ENCODE results near the gene CEACAM16. TPM values are rescaled to one million over a fixed set of nuclear protein-coding genes. Genes with fewer than 3 reads are reported as not detected.
A peak's percentile ranks its signal among the peaks of the same experiment; 100 is the strongest.

Gene CEACAM16
- total and polyA plus RNA-seq, 9 of the 15 experiments (the other 6 are each of a cell fraction or from before 2014, with no cell fraction given): not detected

GRCh38 chr19:44746946-44747738 is 48.2 kb downstream of the CEACAM16 start (continued):
- no peak for TF ChIP-seq ELK1 (CRISPR knock-in tag; IDR thresholded peaks at IDR 0.05)
- TF ChIP-seq USF2 (CRISPR knock-in tag; IDR thresholded peaks at IDR 0.05): no peak
- TF ChIP-seq SMARCA5 (IDR thresholded peaks at IDR 0.05): no peak; the same call in 1 of the 2 replicates
- TF ChIP-seq ZFP91 (CRISPR knock-in tag; IDR thresholded peaks at IDR 0.05): no peak
- TF ChIP-seq FOXJ2 (tag; IDR thresholded peaks at IDR 0.05): no peak
- peak; percentile 94 for TF ChIP-seq ZFP36 (IDR thresholded peaks at IDR 0.05; ENCODE audit: low read depth, low read length, partially characterized antibody)
- no peak for TF ChIP-seq KAT7 (CRISPR knock-in tag; IDR thresholded peaks at IDR 0.05; ENCODE audit: borderline replicate concordance)
- TF ChIP-seq ZNF449 (CRISPR knock-in tag; IDR thresholded peaks at IDR 0.05): no peak
- TF ChIP-seq TBL1XR1 (IDR thresholded peaks at IDR 0.05; ENCODE audit: low read length in 2 of 2): peak in 1 of 2 experiments; percentile 31; a peak in 1 of 4 replicates
- no peak for TF ChIP-seq SNAPC5 (CRISPR knock-in tag; IDR thresholded peaks at IDR 0.05)
- TF ChIP-seq NR1H2 (CRISPR knock-in tag; IDR thresholded peaks at IDR 0.05): no peak
- no peak for TF ChIP-seq ZNF133 (CRISPR knock-in tag; IDR thresholded peaks at IDR 0.05)
- TF ChIP-seq HMBOX1 (IDR thresholded peaks at IDR 0.05): no peak
- TF ChIP-seq ARID4B (CRISPR knock-in tag; IDR thresholded peaks at IDR 0.05): no peak
- no peak for TF ChIP-seq STAT5A (IDR thresholded peaks at IDR 0.05; ENCODE audit: borderline replicate concordance, low read length)
- TF ChIP-seq CTBP1 (IDR thresholded peaks at IDR 0.05; ENCODE audit: borderline replicate concordance): peak; percentile 28; the same call in 1 of the 2 replicates
